Placental pericyte (primary cell): ENCODE measurements around the gene PCNX2. TPM values are rescaled to one million over a fixed set of nuclear protein-coding genes. Genes with fewer than 3 reads are reported as not detected.

Experiments used
- total RNA-seq: library from RNA; depleted of rRNA; stranded (reverse); fragments of >200 nt; gene quantifications from 2 replicates; pipeline ENCODE4 v1.2.3, GENCODE V29; 2012

PCNX2 gene, protein sequence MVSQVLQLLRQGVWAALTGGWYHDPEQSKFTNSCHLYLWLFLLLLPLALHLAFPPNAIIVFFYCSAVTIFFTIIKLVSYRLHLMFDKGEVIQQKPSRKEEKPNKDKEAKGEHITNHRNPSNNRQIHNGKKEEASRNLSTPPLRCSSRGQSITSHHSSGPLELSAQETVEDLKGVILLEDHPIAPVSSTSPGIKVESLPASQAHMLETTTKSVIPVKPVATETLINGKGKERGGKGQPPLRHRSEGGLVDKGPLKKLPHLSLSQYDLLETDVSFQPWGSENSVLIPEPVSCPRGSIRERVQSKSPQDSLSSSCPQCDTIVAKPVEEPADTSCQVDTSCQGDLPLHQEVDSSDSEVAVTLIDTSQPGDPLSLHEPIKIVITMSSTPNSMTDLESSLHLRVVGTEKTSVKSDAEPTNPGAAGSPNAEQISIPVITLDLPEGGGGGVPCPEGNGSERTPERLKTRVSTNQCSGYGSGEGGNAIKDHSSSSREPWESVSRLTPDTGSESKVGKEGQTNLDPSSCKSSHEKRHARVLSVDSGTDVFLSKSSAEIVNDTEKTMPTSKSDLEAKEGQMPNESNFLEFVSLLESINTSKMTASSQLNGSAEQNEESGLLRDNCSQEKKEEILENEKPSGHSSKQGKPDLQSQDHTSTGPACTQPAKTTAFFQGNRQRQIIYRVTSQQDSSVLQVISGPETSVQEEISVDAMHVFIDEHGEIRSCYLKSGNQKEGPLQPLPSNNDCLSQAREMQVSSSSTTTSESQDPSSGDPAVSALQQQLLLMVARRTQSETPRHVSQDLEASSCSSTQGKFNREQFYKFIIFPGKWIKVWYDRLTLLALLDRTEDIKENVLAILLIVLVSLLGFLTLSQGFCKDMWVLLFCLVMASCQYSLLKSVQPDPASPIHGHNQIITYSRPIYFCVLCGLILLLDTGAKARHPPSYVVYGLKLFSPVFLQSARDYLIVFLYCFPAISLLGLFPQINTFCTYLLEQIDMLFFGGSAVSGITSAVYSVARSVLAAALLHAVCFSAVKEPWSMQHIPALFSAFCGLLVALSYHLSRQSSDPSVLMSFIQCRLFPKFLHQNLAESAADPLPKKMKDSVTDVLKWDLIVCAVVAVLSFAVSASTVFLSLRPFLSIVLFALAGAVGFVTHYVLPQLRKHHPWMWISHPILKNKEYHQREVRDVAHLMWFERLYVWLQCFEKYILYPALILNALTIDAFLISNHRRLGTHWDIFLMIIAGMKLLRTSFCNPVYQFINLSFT (N-terminal part only)
- 25.4 and 43.5 TPM in 2 replicates for total RNA-seq

DNA sequence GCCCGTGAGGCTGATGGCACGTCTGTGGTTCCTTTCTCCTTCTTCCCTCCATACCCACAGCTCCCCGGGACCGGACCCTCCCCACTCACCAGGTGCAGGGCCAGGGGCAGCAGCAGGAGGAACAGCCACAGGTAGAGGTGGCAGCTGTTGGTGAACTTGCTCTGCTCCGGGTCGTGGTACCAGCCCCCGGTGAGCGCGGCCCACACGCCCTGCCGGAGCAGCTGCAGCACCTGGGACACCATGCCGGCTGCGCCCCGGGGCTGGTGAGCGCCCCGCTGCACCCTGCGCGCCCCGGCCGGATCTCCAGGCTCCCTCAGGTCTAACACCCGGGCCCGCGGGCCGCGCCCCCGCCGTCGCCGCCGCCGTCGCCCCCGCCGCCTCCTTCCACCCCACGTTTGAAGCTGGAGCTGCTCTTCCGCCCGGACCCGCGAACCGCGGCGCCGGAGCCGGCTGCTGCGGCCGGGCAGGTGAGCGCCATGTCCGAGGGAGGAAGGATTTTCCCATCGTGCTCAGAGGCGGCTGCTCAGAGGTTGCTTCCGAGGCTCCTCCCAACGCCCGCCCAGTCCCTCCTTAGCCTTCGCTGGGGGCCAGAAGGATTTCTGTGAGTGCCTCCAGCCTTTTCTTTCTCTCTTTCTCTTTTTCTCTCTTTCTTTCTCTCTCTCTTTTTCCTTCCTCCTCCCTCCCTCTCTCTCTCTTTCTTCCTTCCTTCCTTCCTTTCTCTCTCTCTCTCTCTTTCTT is at the start of gene PCNX2:
TSS of gene PCNX2 (minus strand) at position 489 of the 738 bp plus-strand sequence. CDS start at position 242, 247 bp downstream.

GRCh38 chr1:233327651-233328141 is 32.2 kb upstream of the PCNX2 start, which contains the start of gene MAP3K21:
Gene MAP3K21 (plus strand): TSS chr1:233327724. CDS start chr1:233328029, 305 bp downstream.

GRCh38 chr1:232950197-232951176 is 345.0 kb downstream of the PCNX2 start, which contains the start of gene NTPCR:
Gene NTPCR (plus strand): TSS chr1:232950611. CDS start chr1:232950711, 100 bp downstream.

Other genes starting within 250 kb of the PCNX2 start
- 1.1 and 1.5 TPM in 2 replicates for gene MAP3K21, start 32.0 kb upstream of the PCNX2 start, total RNA-seq